GM23248 (cell line): ENCODE data around the gene CMKLR1.

ENCODE experiments used
- EZH2 ChIP-seq: fragments of 200-600 bp; sonication (generic); IDR thresholded peaks from 2 replicates; pipeline ENCODE4 v1.6.1; 2018; ENCODE audit warnings: antibody characterized with exemption, mild to moderate bottlenecking; ENCODE audit not compliant: insufficient read depth, poor library complexity, severe bottlenecking
- EZH2phosphoT487 ChIP-seq: fragments of 200-600 bp; sonication (generic); IDR thresholded peaks from 2 replicates; pipeline ENCODE4 v1.6.1; 2018; ENCODE audit warnings: antibody characterized with exemption, moderate library complexity, mild to moderate bottlenecking, low read depth; ENCODE audit not compliant: insufficient read depth

- no peak for TF ChIP-seq EZH2
- no peak for TF ChIP-seq EZH2phosphoT487
Observed at GRCh38 chr12:108287227-108287626, 51.9 kb downstream of the CMKLR1 start.
